ENCODE data around the gene NUB1.

NUB1 gene

GRCh38 chr7:151389096-151389767 lies 47.6 kb downstream of the NUB1 start:
- no peak for DNase-seq (ENCODE audit: low read depth in 2 of 2)

- no peak for DNase-seq (ENCODE audit: low read depth in 2 of 2)
Observed at GRCh38 chr7:151389768-151390597, 48.4 kb downstream of the NUB1 start.

DNA sequence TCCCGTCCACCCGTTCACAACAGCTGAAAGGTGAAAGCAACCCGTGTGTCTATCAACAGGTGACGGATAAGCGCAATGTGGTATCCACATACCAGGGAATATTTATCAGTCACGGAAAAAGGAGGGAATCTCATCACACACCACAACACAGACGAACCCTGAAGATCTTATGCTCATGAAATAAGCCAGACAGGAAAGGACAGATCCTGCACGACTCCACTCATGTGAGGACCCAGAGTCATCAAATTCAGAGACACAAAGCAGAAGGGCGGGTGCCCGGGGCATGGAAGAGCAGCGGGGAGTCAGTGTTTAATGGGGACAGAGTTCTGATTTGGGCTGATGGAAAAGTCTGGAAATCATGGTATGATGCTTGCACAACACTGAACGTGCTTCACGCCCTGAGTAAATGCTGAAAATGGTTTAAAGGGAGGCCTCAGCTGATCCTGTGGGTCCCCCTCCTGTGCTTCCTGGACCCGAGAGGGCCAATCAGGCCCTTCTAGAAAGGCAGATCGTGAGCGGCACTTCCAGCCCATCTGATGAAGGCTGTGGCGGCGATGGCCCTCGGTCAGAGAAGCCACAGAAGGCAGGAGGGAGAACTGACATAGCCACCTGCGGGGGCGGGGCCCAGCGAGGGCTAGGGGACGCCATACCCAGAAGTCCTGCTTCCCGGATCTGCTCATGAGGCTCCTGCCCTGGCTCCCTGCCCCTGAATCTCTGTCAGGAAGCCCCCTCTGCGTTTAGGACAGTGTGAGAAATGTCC lies 49.2 kb downstream of the NUB1 start:
- no peak for DNase-seq (ENCODE audit: low read depth in 2 of 2)

- DNase-seq (ENCODE audit: low read depth in 2 of 2): no peak
Observed at GRCh38 chr7:151391358-151391730, 49.7 kb downstream of the NUB1 start.

GRCh38 chr7:151392002-151392401 lies 50.4 kb downstream of the NUB1 start:
- no peak for DNase-seq (ENCODE audit: low read depth in 2 of 2)

DNA sequence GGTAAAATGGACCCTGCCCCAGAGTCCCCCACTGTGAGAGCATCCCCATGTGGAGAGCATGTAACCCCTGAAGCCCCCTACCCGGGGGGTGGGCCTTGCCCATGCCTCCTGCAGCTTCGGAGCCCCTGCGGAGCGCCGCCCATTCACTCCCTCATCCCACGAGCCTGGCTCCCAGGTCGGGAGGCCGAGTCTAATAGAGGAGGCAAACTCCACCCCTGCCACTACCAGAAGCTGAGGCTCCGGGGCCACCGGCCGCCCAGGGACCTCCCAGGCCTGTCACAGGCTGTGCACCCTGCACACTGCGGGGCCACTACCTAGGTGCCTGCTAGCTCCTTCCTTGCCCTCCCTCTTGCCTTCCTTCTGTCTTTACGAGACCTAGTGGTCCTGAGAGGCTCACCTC lies 50.8 kb downstream of the NUB1 start:
- no peak for DNase-seq (ENCODE audit: low read depth in 2 of 2)

GRCh38 chr7:151393031-151393977 lies 51.7 kb downstream of the NUB1 start:
- no peak for DNase-seq (ENCODE audit: low read depth in 2 of 2)

DNA sequence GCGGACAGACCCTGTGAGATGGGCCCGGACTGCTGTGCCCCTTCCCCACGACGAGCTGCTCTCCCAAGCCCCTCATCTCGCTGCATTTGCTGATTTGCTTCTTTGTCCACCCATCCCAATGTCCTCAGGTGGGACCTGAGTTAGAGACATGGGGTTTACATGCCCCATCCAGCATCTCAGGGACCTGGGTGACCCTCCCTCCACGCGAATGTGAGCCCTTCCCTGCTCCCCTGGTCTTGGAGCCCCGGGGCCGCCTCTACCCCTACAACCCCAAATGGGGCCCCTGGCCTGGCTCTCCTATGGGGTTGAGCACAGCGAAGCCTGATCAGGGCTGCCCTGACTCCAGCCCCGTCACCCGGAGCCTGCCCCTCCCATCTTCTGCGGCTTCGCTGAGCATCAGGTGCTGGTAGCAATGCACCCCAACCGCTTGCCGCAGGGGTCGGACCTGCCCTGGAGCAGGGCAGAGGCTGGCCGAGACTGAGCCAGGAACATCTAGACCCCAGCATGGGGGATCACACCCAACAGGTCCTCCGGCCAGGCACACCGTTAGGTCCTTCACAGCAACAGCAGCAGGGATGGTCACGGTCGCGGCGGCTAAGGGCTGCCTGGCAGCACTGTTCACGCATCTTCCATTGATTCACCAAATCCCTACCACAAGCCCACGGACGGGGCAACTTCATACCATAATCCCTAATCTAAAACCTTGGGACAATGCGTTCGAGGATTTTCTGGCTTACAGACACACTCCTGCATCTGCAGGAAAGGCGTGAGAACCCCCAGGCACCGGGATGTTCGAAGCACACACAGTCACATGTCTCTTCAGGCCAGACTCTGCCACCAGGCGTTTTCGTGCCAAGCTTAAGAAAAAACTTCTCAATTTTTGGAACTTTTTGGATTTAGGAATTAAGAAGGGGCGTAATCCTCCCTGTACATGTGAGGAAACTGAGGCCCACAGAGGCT lies 52.7 kb downstream of the NUB1 start:
- no peak for DNase-seq (ENCODE audit: low read depth in 2 of 2)

GRCh38 chr7:151395036-151395367 lies 53.4 kb downstream of the NUB1 start:
- DNase-seq (ENCODE audit: low read depth in 2 of 2): no peak

GRCh38 chr7:151396328-151396970 lies 54.8 kb downstream of the NUB1 start:
- no peak for DNase-seq (ENCODE audit: low read depth in 2 of 2)

GRCh38 chr7:151397026-151397425 lies 55.4 kb downstream of the NUB1 start:
- no peak for DNase-seq (ENCODE audit: low read depth in 2 of 2)

DNA sequence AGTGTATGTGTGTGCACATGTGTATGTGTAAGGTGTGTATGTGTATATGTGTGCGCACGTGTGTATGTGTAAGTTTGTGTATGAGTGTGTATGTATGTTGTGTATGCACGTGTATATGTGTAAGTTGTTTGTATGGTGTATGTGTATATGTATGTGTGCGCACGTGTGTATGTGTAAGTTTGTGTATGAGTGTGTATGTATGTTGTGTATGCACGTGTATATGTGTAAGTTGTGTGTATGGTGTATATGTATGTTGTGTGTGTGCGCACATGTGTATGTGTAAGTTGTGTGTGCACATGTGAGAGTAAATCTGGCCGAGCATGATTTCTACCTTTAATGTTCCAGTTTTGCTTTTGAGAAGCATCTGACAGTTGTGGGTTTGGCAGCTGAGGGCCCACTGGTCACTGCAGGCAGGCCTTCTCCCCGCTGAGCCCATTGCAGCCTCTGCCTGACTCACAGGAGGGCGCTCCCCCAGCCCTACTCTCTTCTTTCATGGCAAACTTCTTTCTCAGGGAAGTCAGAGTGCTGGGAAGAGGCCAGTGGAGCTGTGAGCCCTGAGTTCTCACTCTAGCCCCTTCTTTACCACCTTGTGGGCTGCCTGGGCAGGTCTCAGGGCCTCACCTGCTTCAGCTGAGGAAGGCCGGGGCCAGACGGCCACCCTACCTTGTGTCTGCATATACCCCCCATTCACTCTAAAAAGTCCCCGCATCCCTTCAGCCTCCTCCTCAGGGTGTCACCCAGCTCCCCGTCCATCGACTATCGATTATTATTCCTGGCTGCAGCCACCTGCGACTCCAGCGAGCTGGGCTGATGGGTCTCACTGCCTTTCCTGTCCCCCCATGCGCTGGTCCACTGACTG lies 57.1 kb downstream of the NUB1 start:
- DNase-seq (ENCODE audit: low read depth in 2 of 2): no peak

DNA sequence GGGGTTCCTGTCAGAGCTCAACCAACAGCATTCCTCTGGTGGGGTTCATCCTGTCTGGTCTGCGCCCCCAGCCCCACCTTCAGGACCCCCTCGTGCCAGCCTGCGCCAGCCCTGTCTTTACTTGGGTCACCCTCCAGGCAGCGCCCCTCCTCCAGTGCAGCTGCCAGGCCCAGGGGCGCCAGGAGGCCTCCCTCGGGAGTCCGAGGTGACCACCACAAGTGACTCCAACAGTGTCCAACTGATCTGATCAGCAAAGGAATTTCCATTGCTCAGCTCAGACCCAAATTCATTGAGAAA lies 57.6 kb downstream of the NUB1 start:
- DNase-seq (ENCODE audit: low read depth in 2 of 2): no peak

- DNase-seq (ENCODE audit: low read depth in 2 of 2): no peak
Observed at GRCh38 chr7:151399906-151400305, 58.3 kb downstream of the NUB1 start.

- no peak for DNase-seq (ENCODE audit: low read depth in 2 of 2)
Observed at GRCh38 chr7:151400626-151401315, 59.2 kb downstream of the NUB1 start.

DNA sequence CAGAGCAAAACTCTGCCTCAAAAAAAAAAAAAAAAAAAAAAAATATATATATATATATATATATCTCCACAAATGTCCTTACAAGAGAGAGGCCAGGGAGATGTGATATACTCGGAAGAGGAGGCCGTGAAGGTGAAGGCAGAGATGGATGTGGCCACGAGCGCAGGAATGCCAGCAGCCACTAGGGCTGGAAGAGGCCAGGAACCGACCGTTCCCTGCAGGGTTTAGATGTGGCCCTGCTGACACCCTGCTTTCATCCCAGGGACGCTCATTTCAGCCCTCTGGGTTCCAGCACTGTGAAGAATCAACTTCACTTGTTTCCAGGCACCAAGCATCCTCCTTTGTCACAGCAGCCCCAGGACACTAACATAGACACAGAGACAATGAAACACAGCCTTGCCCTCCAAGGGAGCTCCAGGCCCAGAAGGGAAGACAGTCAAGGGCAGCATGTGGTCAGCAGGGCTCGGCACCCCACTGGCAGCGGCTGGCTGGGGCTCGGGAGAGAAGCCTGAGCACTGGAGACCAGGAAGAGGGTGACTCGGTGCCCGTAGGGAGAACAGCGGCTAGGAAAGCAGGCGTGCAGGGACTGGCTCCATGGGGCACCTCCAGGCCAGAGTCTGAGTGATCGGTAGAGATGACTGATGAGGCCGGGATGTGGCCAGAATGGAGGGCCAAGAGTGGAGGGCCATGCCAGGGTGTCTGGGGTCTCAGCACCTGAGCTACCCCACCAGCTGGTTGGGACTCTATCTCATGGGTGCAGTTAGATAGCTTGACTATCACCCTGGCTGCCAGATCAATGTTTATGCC lies 60.6 kb downstream of the NUB1 start:
- no peak for DNase-seq (ENCODE audit: low read depth in 2 of 2)

DNA sequence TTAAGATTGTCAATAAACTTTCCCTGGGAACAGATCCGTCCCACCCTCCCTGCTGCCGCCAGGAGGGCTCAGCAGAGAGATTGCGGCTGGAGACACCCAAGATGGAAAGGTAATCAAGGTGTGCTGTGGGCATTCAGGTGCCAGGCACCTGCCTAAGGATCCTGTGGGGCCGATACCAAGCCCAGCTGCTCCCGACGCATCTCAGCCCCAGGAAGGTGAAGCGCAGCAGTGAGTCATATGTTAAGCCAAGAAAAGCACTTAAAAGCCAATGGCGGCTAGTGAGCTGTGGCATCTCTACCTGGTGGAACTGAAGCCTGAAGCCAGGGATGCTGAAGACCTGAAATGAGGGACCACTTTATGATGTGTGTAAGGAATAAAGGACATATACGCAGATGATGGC lies 62.2 kb downstream of the NUB1 start:
- no peak for DNase-seq (ENCODE audit: low read depth in 2 of 2)

All from stimulated activated CD8-positive, alpha-beta memory T cell treated with anti-CD3 and anti-CD28 coated beads, Interleukin-7, amount 100 ng/mL, for 1 hour (primary cell).